Natural killer cell (primary cell): ENCODE data around the gene UGT1A6. TPM values are rescaled to one million over a fixed set of nuclear protein-coding genes. Genes with fewer than 3 reads are reported as not detected.

Source experiments
- ATAC-seq, 3 donors: fragments of 150-1000 bp in 2 of 3; fragments of 200-7000 bp in 1 of 3; cut with Tn5 transposase; 1 replicate in 1 of 3; 2 replicates in 2 of 3; pipeline ENCODE4 v1.10.0; 2021; ENCODE audit warnings: mild to moderate bottlenecking in 2 of 3, moderate library complexity in 2 of 3
- DNase-seq, 2 donors: peaks; one replicate each; pipeline versions ENCODE4 v3.0.0 to v3.0.0-alpha.2; 2013 to 2021; ENCODE audit warnings: mixed read lengths in 1 of 2
- H3K27ac ChIP-seq: one replicate; pipeline ENCODE4 v1.5.1; 2013; ENCODE audit warnings: mild to moderate bottlenecking, low read length
- H3K27me3 ChIP-seq: one replicate; pipeline ENCODE4 v1.6.1; 2013; ENCODE audit warnings: low read length; ENCODE audit not compliant: control insufficient read depth, insufficient read depth
- H3K36me3 ChIP-seq: one replicate; pipeline ENCODE4 v1.6.1; 2013; ENCODE audit warnings: low read length; ENCODE audit not compliant: control insufficient read depth, insufficient read depth
- H3K4me1 ChIP-seq: one replicate; pipeline ENCODE4 v1.6.1; 2013; ENCODE audit warnings: low read length; ENCODE audit not compliant: control insufficient read depth, insufficient read depth
- H3K4me3 ChIP-seq: one replicate; pipeline ENCODE4 v1.5.1; 2013; ENCODE audit warnings: low read length
- H3K9me3 ChIP-seq: one replicate; pipeline ENCODE4 v1.6.1; 2013; ENCODE audit warnings: low read length; ENCODE audit not compliant: control insufficient read depth, insufficient read depth
- H3K27ac Mint-ChIP-seq, 2 donors: one replicate each; pipeline ENCODE4 v1.8.0; 2022; ENCODE audit warnings: mild to moderate bottlenecking in 2 of 2, mixed read lengths in 2 of 2, moderate library complexity in 1 of 2
- H3K27me3 Mint-ChIP-seq, 2 donors: one replicate each; pipeline ENCODE4 v1.8.0; 2022; ENCODE audit warnings: low read depth in 2 of 2, mixed read lengths in 2 of 2
- H3K36me3 Mint-ChIP-seq: one replicate; pipeline ENCODE4 v1.8.0; 2022; ENCODE audit warnings: mixed read lengths
- H3K4me1 Mint-ChIP-seq, 2 donors: one replicate each; pipeline ENCODE4 v1.8.0; 2022; ENCODE audit warnings: mixed read lengths in 2 of 2
- H3K4me3 Mint-ChIP-seq: one replicate; pipeline ENCODE4 v1.8.0; 2022; ENCODE audit warnings: mild to moderate bottlenecking, moderate library complexity, mixed read lengths
- H3K9me3 Mint-ChIP-seq, 2 donors: one replicate each; pipeline ENCODE4 v1.8.0; 2022; ENCODE audit warnings: mixed read lengths in 2 of 2
- CTCF ChIP-seq: fragments of 200-600 bp; IDR thresholded peaks from one replicate; pipeline ENCODE4 v1.8.0; 2022; ENCODE audit warnings: antibody characterized with exemption
- WGBS: methylation state at CpG from one replicate; pipeline ENCODE4 v1.1.7; 2013; ENCODE audit warnings: missing lambda C conversion rate; ENCODE audit not compliant: insufficient coverage; 5-methylcytosine and 5-hydroxymethylcytosine counted together
- intact Hi-C: fragments of 100-400 bp; cut with micrococcal nuclease; formaldehyde crosslinking; loops from one replicate; pipeline ENCODE4 v1.14.2; 2022
- total RNA-seq, 4 donors: library from RNA; stranded (reverse); fragments of 120-200 nt in 1 of 4; gene quantifications; one replicate each; pipeline versions ENCODE4 v1.2.3 to v1.2.4, GENCODE V29; 2013 to 2022

UGT1A6 gene
- total RNA-seq, 3 donors from 2014 or later (not counting 1 experiment from before 2014, with no cell fraction given) = not detected

DNA sequence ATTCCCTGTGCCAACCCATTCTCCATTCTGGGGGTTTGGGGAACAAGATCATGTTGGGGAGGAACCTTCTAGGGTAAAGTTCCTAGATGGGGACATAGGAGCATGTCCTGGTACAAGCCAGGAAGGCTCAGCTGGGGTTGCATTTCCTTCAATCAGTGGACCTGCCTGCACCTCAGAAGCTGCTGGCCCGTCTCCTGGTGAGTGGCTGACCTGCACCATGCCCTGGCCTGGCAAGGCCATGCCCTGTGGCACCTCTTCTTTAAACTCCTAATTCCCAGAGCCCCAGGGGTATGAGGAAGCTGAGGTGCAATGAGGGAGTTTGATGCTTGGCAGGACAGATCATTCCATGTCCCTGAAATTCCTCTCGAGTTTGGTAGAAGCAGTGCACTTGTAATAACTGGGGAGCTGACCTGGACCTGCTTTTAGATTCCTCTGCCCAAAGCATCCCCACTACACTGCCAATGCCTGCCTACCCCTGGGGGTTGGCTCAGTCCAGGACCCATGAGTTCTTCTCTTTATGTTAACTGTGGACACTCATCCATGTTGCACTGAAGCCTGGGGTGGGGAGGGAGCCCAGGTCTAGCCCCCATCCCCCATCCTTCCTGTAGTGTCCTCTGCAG is 110.7 kb downstream of the UGT1A6 start:
- H3K27ac ChIP-seq = no peak overlapping the region

DNA sequence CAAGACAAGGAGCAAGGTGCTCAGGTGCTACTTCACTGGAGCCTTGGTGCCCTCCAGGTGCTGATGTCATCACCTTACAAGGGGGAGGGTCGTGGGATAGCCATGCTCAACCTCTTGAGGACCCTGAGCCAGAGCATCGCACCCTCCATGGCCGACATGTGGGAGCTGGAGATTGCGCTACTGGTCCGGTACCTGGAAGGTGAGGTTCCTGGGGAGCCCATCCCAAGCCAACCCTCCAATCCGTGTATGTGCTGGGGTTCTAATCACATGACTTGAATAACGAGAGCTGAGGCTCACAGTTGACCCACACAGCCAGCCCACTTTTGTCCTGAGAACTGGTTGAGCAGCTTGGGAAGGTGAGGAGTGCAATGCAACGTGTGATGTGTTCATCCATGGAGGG is 111.3 kb downstream of the UGT1A6 start:
- Histone ChIP-seq H3K27me3 (no peaks in the 10 kb centered on the region), H3K4me3 (no peak overlapping the region), H3K4me1 (no peaks in the 10 kb centered on the region), H3K9me3 (no peaks in the 10 kb centered on the region), H3K36me3 (no peaks in the 10 kb centered on the region), H3K27ac (no peak overlapping the region)
- Mint-ChIP-seq H3K27me3 (peaks cover 15 to 33% of the 10 kb centered on the region in 2 donors), H3K27ac (no peak overlapping the region), H3K36me3 (no peaks in the 10 kb centered on the region), H3K9me3 (no peaks in the 10 kb centered on the region), H3K4me3 (no peak overlapping the region), H3K4me1 (no peaks in the 10 kb centered on the region)
- intact Hi-C loops = no loop called here
- DNase-seq (no peak), ATAC-seq (no peak)
- no peak for TF ChIP-seq CTCF
- 68% methylated on average over 8 of the region's 8 CpGs for WGBS

More for the DNA sequence above, 110.7 kb downstream of the UGT1A6 start:
- no peaks in the 10 kb centered on the region for H3K27me3 ChIP-seq
- no peaks in the 10 kb centered on the region for H3K36me3 ChIP-seq
- no peaks in the 10 kb centered on the region for H3K4me1 ChIP-seq
- H3K27ac Mint-ChIP-seq = no peak overlapping the region
- no peaks in the 10 kb centered on the region for H3K9me3 ChIP-seq
- no peak for TF ChIP-seq CTCF
- H3K36me3 Mint-ChIP-seq = no peaks in the 10 kb centered on the region
- H3K4me3 Mint-ChIP-seq = no peak overlapping the region
- peaks cover 16 to 33% of the 10 kb centered on the region in 2 donors for H3K27me3 Mint-ChIP-seq
- no peak overlapping the region for H3K4me3 ChIP-seq
- intact Hi-C loops = no loop called here
- DNase-seq = no peak
- no peaks in the 10 kb centered on the region for H3K4me1 Mint-ChIP-seq
- H3K9me3 Mint-ChIP-seq = no peaks in the 10 kb centered on the region
- ATAC-seq = no peak
- 67% methylated on average over 2 of the region's 2 CpGs for WGBS

DNA sequence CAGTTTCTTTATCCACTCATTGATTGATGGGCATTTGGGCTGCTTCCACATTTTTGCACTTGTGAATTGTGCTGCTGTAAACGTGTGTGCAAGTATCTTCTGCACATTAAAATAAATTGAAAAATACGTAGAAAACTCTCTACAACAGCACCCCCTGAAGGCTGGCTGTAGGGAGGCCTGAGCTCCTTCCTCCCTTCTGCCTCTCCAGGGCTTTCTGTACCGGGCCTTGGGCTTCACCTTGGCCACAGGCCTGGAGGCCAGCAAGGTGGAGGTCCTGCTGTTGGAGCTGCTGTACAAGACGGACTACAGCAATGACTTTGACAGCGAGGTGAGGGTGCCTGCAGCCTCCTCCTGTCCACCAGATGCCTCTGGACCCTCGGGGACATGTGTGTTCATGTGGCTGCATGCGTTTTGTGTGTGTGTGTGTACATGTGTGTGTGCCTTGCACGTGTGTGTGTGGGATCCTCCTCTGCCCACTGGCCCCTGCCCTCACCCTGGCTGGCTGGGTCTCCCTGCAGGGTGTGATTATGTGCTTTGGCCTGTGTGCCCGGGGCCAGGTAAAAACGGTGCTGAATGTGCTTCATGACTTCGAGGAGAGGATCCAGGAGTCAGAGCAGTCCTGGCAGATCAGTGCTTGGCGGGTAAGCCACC is 114.7 kb downstream of the UGT1A6 start:
- 78% methylated on average over 12 of the region's 12 CpGs for WGBS
- no peaks in the 10 kb centered on the region for H3K9me3 ChIP-seq
- no peak overlapping the region for H3K4me3 ChIP-seq
- no peak overlapping the region for H3K27ac ChIP-seq
- Mint-ChIP-seq H3K36me3 (no peaks in the 10 kb centered on the region), H3K4me3 (no peak overlapping the region), H3K9me3 (no peaks in the 10 kb centered on the region), H3K4me1 (no peaks in the 10 kb centered on the region), H3K27me3 (peaks cover 18 to 40% of the 10 kb centered on the region in 2 donors), H3K27ac (no peak overlapping the region)
- H3K36me3 ChIP-seq = no peaks in the 10 kb centered on the region
- ATAC-seq (no peak), DNase-seq (peak in 1 of 2 donors; percentile 12)
- TF ChIP-seq CTCF = no peak
- H3K27me3 ChIP-seq = no peaks in the 10 kb centered on the region
- no peaks in the 10 kb centered on the region for H3K4me1 ChIP-seq
- intact Hi-C loops = no loop called here
